ENCODE data around the gene FAM184A.
A peak's percentile ranks its signal among the peaks of the same experiment; 100 is the strongest.

The FAM184A gene

DNA sequence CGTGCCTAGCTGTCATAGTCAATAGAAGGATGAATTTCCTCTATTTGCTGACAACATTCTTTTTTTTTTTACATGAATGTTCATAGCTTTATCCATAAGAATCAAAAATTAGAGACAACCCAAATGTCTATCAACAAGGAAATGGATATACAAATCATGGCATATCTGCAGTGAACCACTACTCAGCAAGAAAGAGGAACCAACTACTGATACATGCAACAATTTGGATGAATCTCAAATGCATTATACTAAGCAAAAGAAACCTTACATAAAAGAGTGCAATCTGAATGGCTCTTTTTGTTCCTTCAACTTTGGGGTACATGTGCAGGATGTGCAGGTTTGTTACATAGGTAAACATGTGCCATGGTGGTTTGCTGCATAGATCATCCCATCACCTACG lies 125.8 kb downstream of the FAM184A start:
- peak; percentile 4 for DNase-seq

DNA sequence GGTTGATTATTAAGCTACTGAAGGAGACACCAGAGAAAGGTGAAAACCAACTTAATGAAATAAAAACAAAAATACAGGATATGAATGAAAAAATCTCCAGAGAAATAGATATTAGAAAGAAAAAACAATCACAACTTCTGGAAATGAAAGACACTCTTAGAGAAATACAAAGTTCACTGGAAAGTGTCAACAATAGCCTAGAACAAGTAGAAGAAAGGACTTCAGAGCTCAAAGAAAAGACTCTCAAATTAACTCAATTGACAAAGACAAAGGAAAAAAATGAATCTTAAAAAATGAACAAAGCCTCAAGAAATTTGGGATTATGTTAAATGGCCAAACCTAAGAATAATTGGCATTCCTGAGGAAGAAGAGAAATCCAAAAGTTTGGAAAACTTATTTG lies 133.2 kb downstream of the FAM184A start:
- DNase-seq = no peak

DNA sequence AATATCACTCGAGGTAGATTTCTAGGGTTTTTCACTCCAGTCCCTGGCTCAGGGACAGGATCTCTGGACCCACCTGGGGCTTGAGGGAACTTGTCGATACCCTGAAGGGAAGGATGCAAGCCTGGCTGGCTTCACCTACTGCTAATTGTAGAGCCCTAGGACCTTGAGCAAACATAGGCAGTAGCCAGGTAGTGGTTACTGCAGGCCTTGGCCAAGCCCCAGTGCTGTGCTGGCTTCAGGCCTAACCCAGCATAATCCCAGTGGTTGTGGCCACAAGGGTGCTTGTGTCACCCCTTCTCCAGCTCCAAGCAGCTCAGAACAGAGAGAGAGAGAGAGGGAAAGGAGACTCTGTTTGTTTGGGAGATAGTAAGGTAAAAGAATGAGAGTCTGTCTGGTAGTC lies 137.7 kb downstream of the FAM184A start:
- no peak for DNase-seq

DNA sequence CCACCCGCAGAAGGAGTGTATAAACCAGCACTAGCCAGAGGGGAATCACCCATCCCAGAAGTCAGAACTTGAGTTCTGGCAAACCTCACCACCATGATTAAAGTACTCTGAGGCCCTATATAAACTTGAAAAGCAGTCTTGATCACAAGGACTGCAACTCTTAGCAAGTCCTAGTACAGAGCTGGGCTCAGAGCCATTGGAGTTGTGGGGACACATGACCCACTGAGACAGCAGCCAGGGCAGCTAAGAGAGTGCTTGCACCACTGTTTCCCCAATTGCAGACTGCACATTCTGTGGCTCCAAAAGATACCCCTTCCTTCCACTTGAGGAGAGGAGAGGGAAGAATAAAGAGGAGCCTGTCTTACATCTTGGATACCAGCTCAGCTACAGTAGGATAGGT lies 138.8 kb downstream of the FAM184A start:
- no peak for DNase-seq

DNA sequence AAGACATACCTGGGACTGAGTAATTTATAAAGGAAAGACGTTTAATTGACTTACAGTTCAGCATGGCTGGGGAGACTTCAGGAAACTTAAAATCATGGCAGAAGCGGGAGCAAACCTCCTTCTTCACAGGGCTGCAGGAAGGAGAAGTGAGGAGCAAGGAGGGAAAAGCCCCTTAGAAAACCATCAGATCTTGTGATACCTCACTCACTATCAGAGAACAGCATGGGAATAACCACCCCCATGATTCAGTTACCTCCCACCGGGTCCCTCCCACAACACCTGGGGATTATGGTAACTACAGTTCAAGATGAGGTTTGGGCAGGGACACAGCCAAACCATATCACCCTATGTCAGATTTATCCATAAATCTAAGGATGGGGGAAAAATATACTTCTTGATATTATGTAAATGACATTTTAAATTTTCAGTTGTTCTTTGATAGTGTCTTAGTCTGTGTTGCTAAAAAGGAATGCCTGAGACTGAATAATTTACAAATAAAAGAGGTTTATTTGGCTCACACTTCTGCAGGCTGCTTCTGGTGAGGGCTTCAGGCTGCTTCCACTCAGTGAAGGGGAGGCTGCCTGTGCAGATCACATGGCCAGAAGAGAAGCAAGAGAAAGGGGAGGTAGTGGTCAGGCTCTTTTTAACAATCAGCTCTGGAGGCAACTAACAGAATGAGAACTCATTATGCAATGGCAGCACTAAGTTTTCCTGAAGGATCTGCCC lies 142.3 kb downstream of the FAM184A start:
- DNase-seq = peak; percentile 30

DNA sequence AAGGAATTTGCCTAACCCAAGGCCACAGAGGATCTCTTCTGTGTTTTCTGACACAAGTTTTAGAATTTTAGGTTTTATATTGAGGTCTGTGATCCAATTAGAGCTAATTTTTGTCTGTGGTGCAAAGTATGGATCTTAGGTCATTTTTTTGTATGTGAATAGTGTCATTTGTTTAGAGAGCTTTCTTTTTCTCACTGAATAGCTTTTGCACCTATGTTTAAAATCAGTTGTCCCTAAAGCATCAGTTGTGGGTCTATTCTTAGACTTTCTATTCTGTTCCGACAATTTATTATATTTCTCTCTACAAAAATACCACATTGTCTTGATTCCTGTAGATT lies 143.2 kb downstream of the FAM184A start:
- DNase-seq = no peak

DNA sequence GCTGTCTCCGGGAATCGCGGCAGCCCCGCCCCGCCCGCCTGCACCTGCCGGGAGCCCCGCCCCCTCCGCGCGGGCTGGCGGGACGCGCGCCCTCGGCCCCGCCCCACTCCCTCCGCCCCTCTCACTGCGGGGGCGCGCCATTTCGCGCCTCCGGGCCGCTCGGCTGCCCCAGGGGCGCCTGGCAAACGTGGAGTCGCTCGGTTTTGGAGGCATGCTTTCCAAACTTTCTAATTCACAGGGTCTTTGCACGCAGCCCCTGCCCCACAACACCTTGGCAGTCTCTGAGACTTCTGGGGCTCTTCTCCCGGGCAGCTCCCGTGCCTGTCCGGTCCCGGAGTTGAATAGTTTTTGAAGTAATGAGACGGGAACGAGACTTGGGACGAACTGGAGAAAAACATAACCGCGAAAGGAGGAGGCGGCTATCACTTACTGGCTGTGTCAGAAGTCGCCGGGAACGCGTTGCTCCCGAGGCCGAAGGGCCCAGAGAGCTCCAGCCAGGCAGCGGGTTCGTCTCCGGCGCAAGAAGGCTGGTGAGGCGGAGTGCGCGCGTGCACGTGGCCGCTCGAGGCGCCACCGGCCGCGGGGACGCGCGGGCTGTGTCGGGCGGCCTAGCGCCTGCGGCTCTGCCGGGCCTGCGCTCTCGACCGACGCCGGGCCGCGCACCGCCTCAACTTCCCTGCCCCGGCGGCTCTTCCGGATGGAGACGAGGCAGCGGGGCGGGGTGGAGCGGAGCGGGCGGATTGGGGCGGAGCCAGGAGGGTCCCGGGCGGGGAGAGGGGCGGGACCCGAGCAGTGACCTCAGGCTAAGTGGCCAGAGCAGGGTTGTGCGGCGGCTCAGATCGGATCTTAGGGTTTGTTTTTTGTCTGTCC lies 143.8 kb downstream of the FAM184A start, which contains the start of gene MCM9:
TSS of gene MCM9 (minus strand) at position 699 of the 870 bp plus-strand sequence. CDS start 3,436 bp downstream, outside the sequence.
- peak; percentile 97 for DNase-seq

DNA sequence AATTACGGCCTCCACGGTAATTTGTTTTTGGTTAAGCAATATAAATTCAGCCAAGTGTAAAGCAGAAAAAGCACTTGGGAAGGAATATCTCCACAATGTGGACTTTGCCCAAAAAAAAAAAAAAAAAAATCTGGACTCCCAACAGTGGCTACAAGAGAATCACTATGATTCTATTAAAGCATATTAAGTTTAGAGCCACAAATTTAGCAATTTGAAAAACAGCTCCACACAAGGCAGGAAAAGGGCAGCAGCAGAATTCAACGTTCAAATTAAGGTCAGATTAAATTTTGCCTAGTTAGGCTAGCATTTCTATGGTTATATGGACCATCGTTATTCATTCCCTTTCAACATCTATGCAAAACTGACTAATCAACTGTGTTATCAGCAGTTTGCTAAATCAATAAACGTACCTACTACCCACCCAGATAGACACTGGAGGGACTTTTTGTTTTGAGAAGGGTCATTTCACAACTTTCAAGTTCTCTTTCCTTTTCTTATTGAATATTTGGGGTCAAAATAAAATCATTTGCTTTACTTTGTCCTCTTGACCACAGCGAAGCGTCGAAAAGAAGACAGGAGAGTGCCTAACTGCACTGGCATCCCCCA lies 144.5 kb downstream of the FAM184A start:
- DNase-seq = peak; percentile 2

DNA sequence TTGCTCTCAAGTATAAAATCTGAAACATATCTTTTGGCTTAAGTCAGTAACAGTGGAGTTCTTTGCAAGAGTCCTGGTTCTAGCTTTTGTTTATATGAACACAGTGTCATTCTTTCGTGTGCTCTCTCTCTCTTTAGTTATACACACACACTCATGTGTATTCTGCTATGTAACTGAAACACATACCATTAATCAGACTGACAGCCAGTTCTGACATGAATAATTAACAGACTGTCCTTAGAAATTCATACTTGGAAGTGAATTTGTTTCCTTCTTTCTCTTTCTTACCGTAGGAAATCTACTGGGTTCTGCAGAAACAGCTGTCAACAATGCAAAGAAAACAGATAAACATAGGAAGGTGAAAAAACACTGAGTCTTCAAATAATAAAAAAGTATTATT lies 146.0 kb downstream of the FAM184A start:
- no peak for DNase-seq

DNA sequence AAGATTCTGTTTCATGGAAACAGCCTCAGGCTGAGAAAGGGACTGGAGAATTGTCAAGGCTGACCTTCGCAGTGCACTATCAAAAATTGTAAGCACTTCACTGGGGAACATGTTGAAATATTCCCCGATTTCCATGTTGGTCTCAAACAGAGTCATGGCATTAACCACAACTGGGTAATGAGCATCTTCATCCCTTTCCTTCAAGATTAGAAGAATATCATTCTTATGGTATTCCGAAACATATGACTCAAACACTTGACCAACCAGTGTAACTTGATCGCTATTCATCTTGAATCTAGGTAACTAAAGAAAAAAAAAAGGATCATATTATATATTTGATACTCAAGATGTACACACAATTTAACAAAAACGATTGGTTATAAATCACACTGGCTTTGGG lies 147.0 kb downstream of the FAM184A start:
- no peak for DNase-seq

DNA sequence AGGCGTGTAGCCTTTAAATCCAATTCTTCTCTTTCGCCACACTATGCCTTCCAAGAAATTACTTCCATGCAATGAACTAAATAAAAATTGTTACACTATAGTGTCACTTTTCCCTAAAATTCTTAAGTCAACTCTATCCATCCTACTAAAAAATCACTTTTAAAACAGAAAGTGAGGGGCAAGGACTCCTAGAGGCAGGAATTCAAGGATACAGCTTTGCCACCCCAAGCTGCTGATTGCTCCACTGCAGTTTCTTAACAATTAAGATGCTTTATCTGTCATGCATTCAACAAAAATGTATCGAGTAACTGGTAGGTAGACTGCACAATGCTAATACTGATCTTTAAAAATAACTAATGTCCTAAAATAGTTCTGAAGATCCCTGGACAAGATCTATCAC lies 147.8 kb downstream of the FAM184A start:
- DNase-seq = no peak

DNA sequence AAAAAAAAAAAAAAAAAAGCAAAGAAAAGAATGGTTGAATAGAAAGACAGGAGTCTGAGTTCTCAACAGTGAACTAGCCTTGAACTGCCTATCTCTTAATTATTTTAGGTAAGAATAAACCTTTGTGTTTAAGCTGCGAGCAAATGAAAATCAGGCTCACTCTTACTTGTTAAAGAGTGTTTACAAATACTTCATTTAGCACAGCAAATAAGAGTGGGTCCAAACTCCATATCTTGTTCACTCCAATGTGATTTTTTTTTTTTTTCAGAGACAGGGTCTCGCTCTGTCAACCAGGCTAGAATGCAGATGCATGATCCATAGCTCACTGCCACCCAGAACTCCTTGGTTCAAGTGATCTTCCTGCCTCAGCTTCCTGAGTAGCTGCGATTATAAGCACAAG lies 155.4 kb downstream of the FAM184A start:
- DNase-seq = no peak

DNA sequence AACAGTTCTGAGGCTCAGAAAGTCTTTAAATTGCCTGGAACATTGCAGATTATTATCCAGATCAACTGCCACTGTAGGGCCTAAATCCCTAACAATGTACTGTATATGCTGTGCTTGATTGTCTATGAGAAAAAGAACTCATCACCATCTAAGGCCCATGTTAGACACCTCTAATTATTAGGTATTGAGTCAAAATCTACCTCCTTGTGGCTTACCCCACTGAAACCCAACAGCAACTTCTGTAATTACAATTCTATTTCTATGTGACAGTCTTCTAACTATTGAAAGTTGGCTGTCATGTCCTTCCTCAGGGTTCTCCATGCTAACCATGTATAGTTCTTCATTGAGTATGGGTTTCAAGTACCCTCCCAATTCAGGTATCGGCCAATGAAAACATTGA lies 157.4 kb downstream of the FAM184A start:
- DNase-seq = no peak

DNA sequence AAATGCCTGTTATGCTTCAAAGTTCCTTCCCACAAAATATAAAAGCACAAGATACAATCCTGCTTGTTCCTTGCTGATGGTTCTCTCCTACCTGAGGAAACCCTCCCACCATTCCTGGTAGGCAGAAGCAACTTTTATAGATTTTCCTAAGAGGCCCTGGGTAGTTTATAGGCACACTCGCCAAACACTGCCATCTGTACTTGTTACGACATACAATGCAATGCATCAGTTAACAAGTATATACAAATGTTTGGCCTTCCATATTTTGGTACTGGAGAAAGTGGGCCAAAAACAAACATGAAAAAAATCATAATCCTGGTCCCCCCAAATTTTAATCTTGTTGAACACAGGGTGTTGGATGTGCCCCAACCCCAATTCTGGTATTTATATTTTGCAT lies 160.1 kb downstream of the FAM184A start:
- no peak for DNase-seq

DNA sequence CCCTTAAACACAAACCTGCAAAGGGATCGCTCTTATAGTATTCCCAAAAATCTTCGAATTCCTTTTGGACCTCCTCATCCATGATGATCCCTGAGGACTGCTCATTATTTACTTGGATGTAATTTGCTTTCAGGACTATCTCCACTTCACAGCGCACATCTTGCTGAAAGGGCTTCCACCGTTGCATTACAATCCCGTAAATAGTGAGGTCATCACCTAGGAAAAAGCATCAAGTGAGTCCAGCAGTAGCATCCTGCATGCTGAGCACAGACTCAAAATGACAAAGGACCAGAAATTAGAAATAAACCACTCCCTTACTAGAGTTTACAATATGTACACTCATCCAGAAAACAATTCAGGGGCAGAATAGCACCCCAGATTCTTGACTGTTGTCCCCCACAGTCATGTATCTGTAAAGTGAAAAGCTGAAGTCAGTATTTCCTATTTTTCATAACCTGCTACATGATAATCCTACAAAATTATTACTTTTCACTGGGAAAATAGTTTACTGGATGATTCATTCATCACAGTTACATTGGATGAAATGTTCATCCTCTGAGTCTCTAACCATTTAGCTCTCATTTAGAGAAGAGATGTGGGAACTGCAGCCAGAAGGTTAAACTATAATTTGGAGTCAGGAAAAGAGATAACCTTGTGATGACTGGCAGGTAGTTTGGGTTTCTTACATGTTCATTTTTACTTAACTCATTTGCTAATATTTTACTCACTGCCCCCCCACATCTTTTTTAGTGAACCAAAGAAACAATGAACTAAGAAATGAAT lies 160.7 kb downstream of the FAM184A start:
- DNase-seq = no peak

DNA sequence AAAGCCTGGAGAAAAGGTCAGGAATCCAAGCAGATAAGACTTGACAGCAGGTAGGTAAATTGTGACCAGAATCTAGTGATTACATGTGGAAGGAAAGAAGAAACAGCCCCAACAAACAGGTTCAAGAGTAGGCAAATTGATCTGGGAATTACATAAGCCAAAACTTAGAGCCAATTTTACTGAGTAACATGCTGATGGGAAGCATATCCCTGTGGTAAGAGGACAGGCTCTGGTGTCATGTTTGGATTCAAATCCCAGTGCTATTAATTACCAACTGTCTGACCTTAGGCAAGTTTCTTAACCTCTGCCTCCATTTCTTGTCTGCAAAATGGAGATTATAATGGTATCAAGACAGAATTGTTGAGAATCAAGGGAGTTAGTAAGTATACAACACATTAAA lies 163.9 kb downstream of the FAM184A start:
- no peak for DNase-seq

DNA sequence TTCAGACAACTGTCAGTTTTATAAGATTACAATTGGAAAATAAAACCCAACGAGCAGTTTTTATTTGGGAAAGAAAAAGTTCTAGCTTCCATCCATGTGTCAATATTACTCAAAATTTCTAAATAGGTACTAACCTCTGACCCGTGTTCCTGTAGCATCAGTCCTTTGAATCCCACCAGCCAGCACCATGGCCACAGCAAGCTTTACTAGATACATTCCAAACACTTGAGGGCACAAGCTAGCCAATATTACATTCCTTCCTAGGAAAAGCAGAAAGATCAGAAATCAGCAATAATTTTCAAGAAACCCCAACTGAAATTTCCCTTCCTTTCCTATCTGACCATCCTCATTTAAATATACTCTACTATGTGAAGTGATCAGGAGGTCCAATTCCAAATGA lies 165.3 kb downstream of the FAM184A start:
- DNase-seq = no peak

DNA sequence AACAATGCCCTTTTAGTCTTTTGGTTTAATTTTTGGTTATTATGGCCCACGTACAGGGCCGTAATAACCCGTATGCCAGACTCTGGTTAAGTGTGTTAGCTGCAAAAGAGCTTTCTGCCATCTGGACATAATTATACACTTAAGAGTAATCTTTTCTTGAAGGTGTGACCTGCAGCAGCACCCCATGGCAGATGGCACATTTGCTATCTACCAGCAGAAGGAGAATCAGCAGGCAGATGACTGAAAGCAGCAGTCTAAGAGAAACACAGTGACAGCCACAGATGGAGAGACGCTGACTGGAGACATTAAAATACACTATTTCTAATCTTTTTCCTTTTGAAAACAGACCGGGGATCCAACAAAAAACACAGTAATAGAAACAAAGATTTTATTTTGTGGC lies 165.8 kb downstream of the FAM184A start:
- no peak for DNase-seq

All from suppressor macrophage treated with lipopolysaccharide for 4 hours (primary cell).